Measurements from ENCODE around the gene OR52E1.
"Not testable (repeated sequence)": the region's sequence is repeated elsewhere in the genome, so short reads cannot be mapped to it uniquely, and the experiment has no call there.

OR52E1 gene

GRCh38 chr11:5069272-5069671 lies at the start of gene OR52E1:
TSS of gene OR52E1 (plus strand) at chr11:5069572.
- DNase-seq = no peak

GRCh38 chr11:5021996-5022395 lies 47.4 kb upstream of the OR52E1 start:
- DNase-seq = no peak

- no peak for DNase-seq
These were observed 32.7 kb upstream of the OR52E1 start for GRCh38 chr11:5036669-5037068.

- no peak for DNase-seq
These were observed 31.4 kb upstream of the OR52E1 start for GRCh38 chr11:5037926-5038325.

- no peak for DNase-seq
These were observed 31.0 kb upstream of the OR52E1 start for GRCh38 chr11:5038341-5038740.

GRCh38 chr11:5040876-5041275 lies 28.5 kb upstream of the OR52E1 start:
- no peak for DNase-seq

- DNase-seq = no peak
These were observed 27.3 kb upstream of the OR52E1 start for GRCh38 chr11:5042091-5042490.

GRCh38 chr11:5043380-5043779 lies 26.0 kb upstream of the OR52E1 start:
- DNase-seq = no peak

- DNase-seq = no peak
These were observed 23.1 kb upstream of the OR52E1 start, which contains the start of gene OR52J3 for GRCh38 chr11:5046226-5046625. TSS of gene OR52J3 (plus strand) at chr11:5046526. CDS start at chr11:5046526, 0 bp downstream.

GRCh38 chr11:5046754-5047330 lies 22.5 kb upstream of the OR52E1 start:
- DNase-seq = no peak

- not testable (repeated sequence) for DNase-seq
These were observed 10.7 kb upstream of the OR52E1 start for GRCh38 chr11:5058679-5059078.

- DNase-seq = no peak
These were observed 10.0 kb upstream of the OR52E1 start, which contains the start of gene OR52E2 for GRCh38 chr11:5059391-5059790. TSS of gene OR52E2 (minus strand) at chr11:5059627. CDS start at chr11:5059627, 0 bp downstream.

- DNase-seq = no peak
These were observed 4.3 kb upstream of the OR52E1 start for GRCh38 chr11:5065027-5065426.

- DNase-seq = no peak
These were observed 2.4 kb downstream of the OR52E1 start for GRCh38 chr11:5071799-5072198.

- DNase-seq = no peak
These were observed 12.0 kb downstream of the OR52E1 start for GRCh38 chr11:5081405-5081804.

GRCh38 chr11:5083602-5084001 lies 14.2 kb downstream of the OR52E1 start:
- DNase-seq = no peak

GRCh38 chr11:5088556-5088955 lies 19.2 kb downstream of the OR52E1 start:
- DNase-seq = no peak

- DNase-seq = no peak
These were observed 21.3 kb downstream of the OR52E1 start for GRCh38 chr11:5090668-5091067.

- DNase-seq = no peak
These were observed 23.6 kb downstream of the OR52E1 start for GRCh38 chr11:5092821-5093585.

GRCh38 chr11:5096011-5096410 lies 26.6 kb downstream of the OR52E1 start:
- no peak for DNase-seq

- DNase-seq = no peak
These were observed 32.9 kb downstream of the OR52E1 start for GRCh38 chr11:5102246-5102645.

GRCh38 chr11:5103066-5103465 lies 33.7 kb downstream of the OR52E1 start:
- DNase-seq = no peak

GRCh38 chr11:5107285-5107684 lies 37.9 kb downstream of the OR52E1 start:
- no peak for DNase-seq

- no peak for DNase-seq
These were observed 46.0 kb downstream of the OR52E1 start for GRCh38 chr11:5115339-5115738.

- DNase-seq = no peak
These were observed 48.2 kb downstream of the OR52E1 start for GRCh38 chr11:5117588-5117987.
